ENCODE measurements around the gene BICDL1. TPM values are rescaled to one million over a fixed set of nuclear protein-coding genes. Genes with fewer than 3 reads are reported as not detected.

Gene BICDL1
- total RNA-seq, 1 experiment from 2014 or later = 13.5 TPM

GRCh38 chr12:120093592-120094355 is 104.7 kb downstream of the BICDL1 start:
- DNase-seq (ENCODE audit: low spot score) = no peak
- in situ Hi-C loops (cut with HindIII; ENCODE audit: low sequenced_read_pairs) = no loop called here

- in situ Hi-C loops (cut with HindIII; ENCODE audit: low sequenced_read_pairs) = no loop called here
- peak; percentile 92 for DNase-seq (ENCODE audit: low spot score)
Measured at GRCh38 chr12:120094485-120094884, 105.4 kb downstream of the BICDL1 start.

GRCh38 chr12:120095331-120095730 is 106.3 kb downstream of the BICDL1 start:
- no peak for DNase-seq (ENCODE audit: low spot score)
- in situ Hi-C loops (cut with HindIII; ENCODE audit: low sequenced_read_pairs) = no loop called here

- in situ Hi-C loops (cut with HindIII; ENCODE audit: low sequenced_read_pairs) = no loop called here
- DNase-seq (ENCODE audit: low spot score) = no peak
Measured at GRCh38 chr12:120095736-120096135, 106.7 kb downstream of the BICDL1 start.

GRCh38 chr12:120096671-120097202 is 107.7 kb downstream of the BICDL1 start:
- in situ Hi-C loops (cut with HindIII; ENCODE audit: low sequenced_read_pairs) = no loop called here

GRCh38 chr12:120098756-120099470 is 109.9 kb downstream of the BICDL1 start:
- in situ Hi-C loops (cut with HindIII; ENCODE audit: low sequenced_read_pairs) = no loop called here
- no peak for DNase-seq (ENCODE audit: low spot score)

More at GRCh38 chr12:120096671-120097202, 107.7 kb downstream of the BICDL1 start:
- no peak for DNase-seq (ENCODE audit: low spot score)

GRCh38 chr12:120099738-120100137 is 110.7 kb downstream of the BICDL1 start:
- DNase-seq (ENCODE audit: low spot score) = no peak
- in situ Hi-C loops (cut with HindIII; ENCODE audit: low sequenced_read_pairs) = no loop called here

- in situ Hi-C loops (cut with HindIII; ENCODE audit: low sequenced_read_pairs) = no loop called here
- DNase-seq (ENCODE audit: low spot score) = peak; percentile 86
Measured at GRCh38 chr12:120100630-120101029, 111.6 kb downstream of the BICDL1 start.

GRCh38 chr12:120101182-120101581 is 112.1 kb downstream of the BICDL1 start:
- in situ Hi-C loops (cut with HindIII; ENCODE audit: low sequenced_read_pairs) = no loop called here
- peak; percentile 49 for DNase-seq (ENCODE audit: low spot score)

- DNase-seq (ENCODE audit: low spot score) = no peak
- in situ Hi-C loops (cut with HindIII; ENCODE audit: low sequenced_read_pairs) = no loop called here
Measured at GRCh38 chr12:120101617-120102016, 112.6 kb downstream of the BICDL1 start.

- in situ Hi-C loops (cut with HindIII; ENCODE audit: low sequenced_read_pairs) = no loop called here
- peak; percentile 51 for DNase-seq (ENCODE audit: low spot score)
Measured at GRCh38 chr12:120102189-120103043, 113.4 kb downstream of the BICDL1 start.

- no peak for DNase-seq (ENCODE audit: low spot score)
- in situ Hi-C loops (cut with HindIII; ENCODE audit: low sequenced_read_pairs) = no loop called here
Measured at GRCh38 chr12:120103044-120103338, 114.0 kb downstream of the BICDL1 start.

- no peak for DNase-seq (ENCODE audit: low spot score)
- in situ Hi-C loops (cut with HindIII; ENCODE audit: low sequenced_read_pairs) = no loop called here
Measured at GRCh38 chr12:120103371-120103770, 114.3 kb downstream of the BICDL1 start.

GRCh38 chr12:120106151-120106550 is 117.1 kb downstream of the BICDL1 start:
- in situ Hi-C loops (cut with HindIII; ENCODE audit: low sequenced_read_pairs) = no loop called here
- no peak for DNase-seq (ENCODE audit: low spot score)

GRCh38 chr12:120109570-120110267 is 120.7 kb downstream of the BICDL1 start:
- in situ Hi-C loops (cut with HindIII; ENCODE audit: low sequenced_read_pairs) = no loop called here
- DNase-seq (ENCODE audit: low spot score) = no peak

- no peak for DNase-seq (ENCODE audit: low spot score)
Measured at GRCh38 chr12:120110550-120111501, 121.8 kb downstream of the BICDL1 start.

GRCh38 chr12:120115066-120115465 is 126.0 kb downstream of the BICDL1 start:
- no peak for DNase-seq (ENCODE audit: low spot score)
- in situ Hi-C loops (cut with HindIII; ENCODE audit: low sequenced_read_pairs) = no loop called here

More at GRCh38 chr12:120110550-120111501, 121.8 kb downstream of the BICDL1 start:
- in situ Hi-C loops (cut with HindIII; ENCODE audit: low sequenced_read_pairs) = no loop called here

Measured in G401 (cell line).